Dendritic cell treated with granulocyte-macrophage colony-stimulating factor and Interleukin-4, amounts not matched to agents 40 ng/mL and 50 ng/mL, for 4 days (primary cell): ENCODE results near the gene UFSP2.

Experiments
- H3K27ac Mint-ChIP-seq: one replicate; pipeline ENCODE4 v1.8.0; 2022; ENCODE audit warnings: mild to moderate bottlenecking, mixed read lengths
- H3K27me3 Mint-ChIP-seq: one replicate; pipeline ENCODE4 v1.8.0; 2022; ENCODE audit warnings: mild to moderate bottlenecking, mixed read lengths
- H3K36me3 Mint-ChIP-seq: one replicate; pipeline ENCODE4 v1.8.0; 2022; ENCODE audit warnings: low read depth, mixed read lengths
- H3K4me1 Mint-ChIP-seq: one replicate; pipeline ENCODE4 v1.8.0; 2022; ENCODE audit warnings: low read depth, mixed read lengths
- H3K4me3 Mint-ChIP-seq: one replicate; pipeline ENCODE4 v1.8.0; 2022; ENCODE audit warnings: mild to moderate bottlenecking, moderate library complexity, mixed read lengths
- H3K9me3 Mint-ChIP-seq: one replicate; pipeline ENCODE4 v1.8.0; 2022; ENCODE audit warnings: mixed read lengths
- intact Hi-C: fragments of 100-400 bp; cut with micrococcal nuclease; formaldehyde crosslinking; loops from one replicate; pipeline ENCODE4 v1.15.0; 2022

UFSP2 gene

DNA sequence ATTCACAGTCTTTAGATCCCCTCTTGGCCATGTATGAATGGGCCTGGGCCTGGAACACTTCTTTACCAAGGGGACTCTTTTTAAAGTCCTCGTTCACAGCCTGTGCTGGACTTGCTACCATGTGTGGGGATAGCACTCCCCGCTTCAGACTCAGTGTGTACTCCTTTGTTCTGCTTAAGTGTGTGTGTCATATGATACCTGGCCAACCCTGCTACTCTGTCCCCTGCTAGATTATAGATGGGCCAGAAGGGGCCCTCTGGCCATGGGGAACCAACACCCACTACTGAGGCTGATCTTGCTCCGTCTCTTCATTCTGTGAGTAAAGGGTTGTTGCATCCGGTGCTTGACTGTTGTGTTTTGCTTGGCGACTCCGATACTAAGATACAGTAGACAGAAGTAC is 37.8 kb upstream of the UFSP2 start:
- peaks cover 52% of the 10 kb centered on the region for H3K27me3 Mint-ChIP-seq
- H3K4me3 Mint-ChIP-seq, result no peak overlapping the region
- H3K36me3 Mint-ChIP-seq, result no peaks in the 10 kb centered on the region
- H3K27ac Mint-ChIP-seq, result no peak overlapping the region
- H3K9me3 Mint-ChIP-seq, result no peaks in the 10 kb centered on the region
- intact Hi-C loops, result no loop called here
- no peaks in the 10 kb centered on the region for H3K4me1 Mint-ChIP-seq

DNA sequence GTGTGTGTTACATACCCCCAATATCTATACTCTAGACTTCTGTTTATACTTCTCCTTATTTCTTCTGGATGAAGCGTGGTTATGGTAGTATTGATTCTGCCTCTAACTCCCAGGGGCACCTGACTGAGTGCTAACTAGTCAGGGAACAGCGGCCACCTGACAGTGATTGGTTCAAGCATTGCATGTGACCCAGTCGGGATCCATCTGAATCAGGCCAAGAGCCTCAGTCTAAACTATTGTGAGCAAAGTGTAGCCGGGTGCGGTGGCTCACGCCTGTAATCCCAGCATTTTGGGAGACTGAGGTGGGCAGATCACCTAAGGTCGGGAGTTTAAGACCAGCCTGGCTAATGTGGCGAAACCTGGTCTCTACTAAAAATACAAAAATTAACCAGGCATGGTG is 35.8 kb upstream of the UFSP2 start:
- no peaks in the 10 kb centered on the region for H3K36me3 Mint-ChIP-seq
- no peak overlapping the region for H3K27ac Mint-ChIP-seq
- H3K4me1 Mint-ChIP-seq, result no peaks in the 10 kb centered on the region
- no peaks in the 10 kb centered on the region for H3K9me3 Mint-ChIP-seq
- no peak overlapping the region for H3K4me3 Mint-ChIP-seq
- H3K27me3 Mint-ChIP-seq, result peaks cover 47% of the 10 kb centered on the region
- intact Hi-C loops, result no loop called here

DNA sequence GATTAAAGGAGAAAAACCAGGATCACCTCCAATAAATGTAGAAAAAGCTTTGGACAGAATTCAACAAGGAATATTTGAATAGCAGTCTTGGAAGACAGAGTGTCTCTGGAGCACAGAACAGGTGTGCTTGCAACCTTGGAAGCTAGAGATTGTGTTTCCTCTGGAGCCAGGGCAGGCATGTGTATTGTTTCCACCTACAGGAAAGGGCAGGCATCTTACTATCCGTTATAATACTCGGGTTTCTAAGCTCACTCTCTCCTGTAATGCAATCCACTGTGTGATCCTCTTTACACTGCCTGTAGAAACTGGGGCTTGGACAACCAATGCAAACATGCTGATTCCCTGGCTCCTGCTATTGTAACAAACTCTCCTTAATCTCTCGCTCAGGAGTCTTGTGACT is 31.4 kb upstream of the UFSP2 start:
- Mint-ChIP-seq H3K4me3 (no peak overlapping the region), H3K36me3 (no peaks in the 10 kb centered on the region), H3K27me3 (peaks cover 34% of the 10 kb centered on the region), H3K9me3 (no peaks in the 10 kb centered on the region), H3K27ac (no peak overlapping the region), H3K4me1 (no peaks in the 10 kb centered on the region)
- intact Hi-C loops, result no loop called here

DNA sequence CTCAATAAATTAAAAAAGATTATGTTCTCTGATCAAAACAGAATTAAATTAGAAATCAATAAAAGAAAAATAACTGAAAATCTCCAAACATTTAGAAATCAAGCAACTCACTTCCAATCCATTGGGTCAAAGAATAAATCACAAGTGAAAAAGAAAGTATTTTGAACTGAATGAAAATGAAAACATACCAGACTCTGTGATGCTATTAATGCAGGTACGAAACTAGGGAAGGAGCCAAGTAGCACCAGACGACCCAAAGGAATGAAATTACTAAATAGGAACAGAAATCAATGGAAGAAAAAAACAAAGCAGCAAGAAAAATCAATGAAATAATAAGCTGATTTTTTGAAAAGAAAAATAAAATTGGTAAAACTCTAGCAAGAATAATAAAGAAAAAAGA is 30.4 kb upstream of the UFSP2 start:
- H3K27me3 Mint-ChIP-seq, result peaks cover 28% of the 10 kb centered on the region
- no peak overlapping the region for H3K27ac Mint-ChIP-seq
- H3K9me3 Mint-ChIP-seq, result no peaks in the 10 kb centered on the region
- no peaks in the 10 kb centered on the region for H3K36me3 Mint-ChIP-seq
- intact Hi-C loops, result no loop called here
- no peak overlapping the region for H3K4me3 Mint-ChIP-seq
- no peaks in the 10 kb centered on the region for H3K4me1 Mint-ChIP-seq

DNA sequence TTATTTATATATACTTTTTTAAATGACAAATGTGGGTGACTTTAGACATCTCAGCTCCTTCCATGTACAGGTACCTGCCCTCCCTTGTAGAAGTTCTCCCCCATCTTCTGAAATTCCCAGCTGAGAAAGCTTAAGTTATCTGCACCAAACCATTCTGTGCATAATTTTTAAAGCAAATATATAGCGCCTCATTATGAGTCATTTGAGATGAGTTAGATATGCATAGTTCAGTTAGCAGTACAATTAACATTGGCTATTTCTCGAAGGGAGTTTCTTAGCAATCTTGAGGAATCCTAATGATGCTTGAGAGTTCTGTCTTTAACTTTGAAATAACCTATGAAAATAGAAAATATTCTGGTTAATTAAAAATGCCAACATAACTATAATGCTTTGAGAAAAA is 19.4 kb upstream of the UFSP2 start:
- intact Hi-C loops, result no loop called here
- H3K27ac Mint-ChIP-seq, result no peak overlapping the region

DNA sequence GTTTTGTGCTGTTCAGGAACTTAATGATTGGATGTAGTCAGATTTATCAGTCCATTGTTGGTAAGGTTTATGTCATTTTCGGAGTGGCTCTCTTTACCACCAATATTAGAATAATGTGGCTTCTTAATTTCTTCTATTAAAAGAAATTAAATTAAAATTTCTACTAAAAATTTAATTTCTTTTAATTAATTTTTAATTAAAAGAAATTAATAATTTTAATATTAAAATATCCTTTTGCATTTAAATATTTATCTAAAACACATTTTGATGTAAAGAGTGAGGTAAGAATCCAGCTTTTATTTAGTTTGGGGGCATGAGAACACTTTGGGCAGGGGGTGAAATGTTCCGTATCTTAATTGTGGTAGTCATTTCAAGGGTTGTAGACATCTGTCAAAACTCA is 15.7 kb upstream of the UFSP2 start:
- H3K4me1 Mint-ChIP-seq, result no peaks in the 10 kb centered on the region
- intact Hi-C loops, result no loop called here
- no peak overlapping the region for H3K27ac Mint-ChIP-seq

More for the DNA sequence above, 19.4 kb upstream of the UFSP2 start:
- H3K27me3 Mint-ChIP-seq, result peaks cover 9% of the 10 kb centered on the region
- no peaks in the 10 kb centered on the region for H3K9me3 Mint-ChIP-seq
- H3K4me3 Mint-ChIP-seq, result no peak overlapping the region
- no peaks in the 10 kb centered on the region for H3K36me3 Mint-ChIP-seq
- H3K4me1 Mint-ChIP-seq, result no peaks in the 10 kb centered on the region

DNA sequence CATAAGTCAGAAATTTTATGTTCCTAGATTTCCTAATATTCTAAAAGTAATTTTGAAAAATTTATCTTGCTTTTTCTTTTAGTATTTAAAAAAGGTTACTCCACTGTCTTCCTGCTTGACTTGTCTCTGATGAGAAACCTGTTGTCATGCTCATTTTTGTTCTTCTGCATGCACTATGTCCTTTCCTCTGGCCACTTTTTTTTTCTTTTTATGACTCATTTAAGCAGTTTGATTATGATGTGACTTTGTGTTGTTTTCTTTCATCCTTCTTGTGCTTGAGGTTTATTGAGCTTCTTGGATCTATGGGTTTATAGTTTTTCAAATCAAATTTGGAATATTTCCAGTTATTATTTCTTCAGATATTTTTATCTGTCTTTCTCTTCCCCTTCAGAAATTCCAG is 12.0 kb upstream of the UFSP2 start:
- H3K4me1 Mint-ChIP-seq, result no peaks in the 10 kb centered on the region
- no peak overlapping the region for H3K4me3 Mint-ChIP-seq
- no peaks in the 10 kb centered on the region for H3K9me3 Mint-ChIP-seq
- H3K36me3 Mint-ChIP-seq, result no peaks in the 10 kb centered on the region
- H3K27ac Mint-ChIP-seq, result no peak overlapping the region
- H3K27me3 Mint-ChIP-seq, result peaks cover 12% of the 10 kb centered on the region
- intact Hi-C loops, result no loop called here

More for the DNA sequence above, 15.7 kb upstream of the UFSP2 start:
- no peak overlapping the region for H3K4me3 Mint-ChIP-seq
- H3K27me3 Mint-ChIP-seq, result peaks cover 5% of the 10 kb centered on the region
- no peaks in the 10 kb centered on the region for H3K9me3 Mint-ChIP-seq
- no peaks in the 10 kb centered on the region for H3K36me3 Mint-ChIP-seq

DNA sequence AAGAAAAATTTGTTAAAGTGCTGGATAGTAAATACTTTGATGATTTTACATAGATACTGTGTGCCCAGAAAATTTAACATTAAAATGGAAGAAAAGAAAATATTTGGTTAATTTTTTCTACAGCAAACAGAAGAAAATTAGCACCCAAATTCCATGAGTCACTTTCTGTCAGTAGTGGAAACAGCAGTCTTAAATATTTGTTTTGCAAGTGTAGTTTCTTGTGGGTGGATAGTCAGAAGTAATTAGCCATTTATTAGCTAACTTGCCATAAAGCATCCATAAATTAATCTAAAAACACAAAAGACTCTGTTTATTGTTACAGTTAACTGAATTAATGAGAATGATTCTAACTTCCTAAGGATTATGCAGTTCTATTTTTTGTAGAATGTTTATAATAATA is 9.7 kb upstream of the UFSP2 start:
- Mint-ChIP-seq H3K4me3 (no peak overlapping the region), H3K27ac (no peak overlapping the region)
- intact Hi-C loops, result no loop called here

DNA sequence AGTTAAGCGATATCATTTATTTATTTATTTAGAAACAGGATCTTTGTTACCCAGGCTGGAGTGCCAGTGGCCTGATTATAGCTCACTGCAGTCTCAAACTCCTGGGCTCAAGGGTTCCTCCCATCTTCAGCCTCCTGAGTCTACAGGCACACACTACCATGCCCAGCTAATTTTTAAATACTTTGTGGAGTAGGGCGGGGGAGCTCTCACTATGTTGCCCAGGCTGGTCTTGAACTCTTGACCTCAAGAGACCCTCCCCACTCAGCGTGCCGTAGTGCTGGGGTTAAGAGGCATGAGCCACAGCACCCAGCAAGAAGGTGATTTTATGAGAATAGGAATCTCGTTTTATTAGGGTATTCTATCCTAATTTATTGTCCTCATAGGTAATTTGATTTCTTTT is 3.9 kb upstream of the UFSP2 start:
- peaks cover 11% of the 10 kb centered on the region for H3K36me3 Mint-ChIP-seq
- no peaks in the 10 kb centered on the region for H3K9me3 Mint-ChIP-seq
- intact Hi-C loops, result loop anchor here (10.0 kb wide), 1 partner anchor 225 kb away; the partner anchor contains the start of genes CFAP97 and SNX25
- no peak overlapping the region for H3K27ac Mint-ChIP-seq
- H3K4me1 Mint-ChIP-seq, result peaks cover 12% of the 10 kb centered on the region
- peaks cover 40% of the 10 kb centered on the region for H3K27me3 Mint-ChIP-seq
- no peak overlapping the region for H3K4me3 Mint-ChIP-seq

More for the DNA sequence above, 9.7 kb upstream of the UFSP2 start:
- H3K9me3 Mint-ChIP-seq, result no peaks in the 10 kb centered on the region
- no peaks in the 10 kb centered on the region for H3K36me3 Mint-ChIP-seq
- no peaks in the 10 kb centered on the region for H3K4me1 Mint-ChIP-seq
- H3K27me3 Mint-ChIP-seq, result peaks cover 18% of the 10 kb centered on the region

DNA sequence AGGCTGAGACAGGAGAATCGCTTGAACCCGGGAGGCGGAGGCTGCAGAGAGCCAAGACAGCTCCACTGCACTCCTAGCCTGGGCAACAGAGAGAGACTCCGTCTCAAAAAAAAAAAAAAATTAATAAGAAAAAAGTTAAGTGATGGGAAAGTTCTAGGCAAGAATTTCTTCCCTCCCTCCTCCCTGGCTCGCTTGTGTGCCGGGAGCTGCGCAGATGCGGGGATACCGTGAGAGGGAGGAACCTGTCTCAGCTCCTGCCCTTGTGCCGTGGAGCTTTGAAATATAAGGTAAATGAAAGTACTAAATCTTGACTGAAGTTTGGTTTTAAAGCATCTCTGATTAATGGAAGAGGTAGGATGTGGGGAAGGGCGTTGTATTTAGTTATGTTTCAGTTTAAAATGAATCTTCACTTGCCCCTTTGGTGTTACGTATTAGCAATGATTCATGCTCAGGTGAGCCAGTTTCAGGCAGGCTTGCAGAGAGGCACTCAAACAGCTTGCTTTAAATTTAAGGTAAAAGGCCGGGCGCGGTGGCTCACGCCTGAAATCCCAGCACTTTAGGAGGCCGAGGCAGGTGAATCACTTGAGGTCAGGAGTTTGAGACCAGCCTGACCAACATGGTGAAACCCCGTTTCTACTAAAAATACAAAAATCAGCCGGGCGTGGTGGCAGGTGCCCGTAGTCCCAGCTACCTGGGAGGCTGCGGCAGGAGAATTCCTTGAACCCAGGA is 1.4 kb upstream of the UFSP2 start:
- Mint-ChIP-seq H3K4me1 (peaks cover 27% of the 10 kb centered on the region), H3K36me3 (peaks cover 20% of the 10 kb centered on the region), H3K27me3 (peaks cover 36% of the 10 kb centered on the region), H3K27ac (no peak overlapping the region), H3K4me3 (no peak overlapping the region), H3K9me3 (no peaks in the 10 kb centered on the region)
- intact Hi-C loops, result loop anchor here (10.0 kb wide), 1 partner anchor 222 kb away; the partner anchor contains the start of genes CFAP97 and SNX25

DNA sequence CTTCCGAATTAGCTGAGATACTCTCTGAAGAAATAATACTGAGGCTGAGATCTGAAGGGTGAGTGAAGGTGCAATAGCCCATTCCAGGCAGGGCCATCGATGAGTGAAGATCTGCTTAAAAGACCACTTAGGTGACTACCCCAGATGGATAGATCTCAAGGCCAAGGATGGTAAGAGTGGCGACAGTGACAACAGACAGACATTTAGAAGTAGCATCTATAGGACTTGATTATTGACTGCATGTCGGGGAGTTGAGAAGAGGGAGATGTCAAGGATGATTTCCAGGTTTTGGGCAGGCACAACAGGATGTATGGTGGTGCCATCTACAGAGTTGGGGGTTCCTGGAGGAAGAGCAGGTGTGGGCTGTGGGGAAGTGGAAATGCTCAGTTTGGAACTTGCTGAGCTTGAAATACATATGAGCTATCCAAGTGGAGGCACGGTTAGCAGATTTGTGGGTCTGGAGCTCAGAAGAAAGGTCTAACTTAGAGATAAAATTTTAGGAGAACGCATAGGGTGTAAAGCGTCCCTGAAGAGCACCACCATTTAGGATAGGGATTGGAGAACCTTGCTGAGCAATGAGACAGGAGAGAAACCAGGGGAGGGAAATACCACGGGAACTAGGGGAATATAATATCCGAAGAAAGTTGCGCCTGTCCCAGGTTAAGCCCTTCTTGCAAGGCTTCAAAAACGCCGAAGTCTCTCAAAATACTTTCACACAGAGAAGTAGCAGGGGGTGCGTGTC is 688 bp downstream of the UFSP2 start:
- H3K9me3 Mint-ChIP-seq, result no peaks in the 10 kb centered on the region
- peaks cover 23% of the 10 kb centered on the region for H3K27me3 Mint-ChIP-seq
- peaks cover 36% of the 10 kb centered on the region for H3K4me1 Mint-ChIP-seq
- intact Hi-C loops, result loop anchor here (1.0 to 10.0 kb wide), 4 partner anchors 14 to 220 kb away; partner anchors contain the start of genes ANKRD37, CCDC110, CFAP97 and SNX25
- peaks cover 30% of the 10 kb centered on the region for H3K36me3 Mint-ChIP-seq
- H3K4me3 Mint-ChIP-seq, result peak overlapping the region; percentile 79
- peak overlapping the region; percentile 94 for H3K27ac Mint-ChIP-seq

DNA sequence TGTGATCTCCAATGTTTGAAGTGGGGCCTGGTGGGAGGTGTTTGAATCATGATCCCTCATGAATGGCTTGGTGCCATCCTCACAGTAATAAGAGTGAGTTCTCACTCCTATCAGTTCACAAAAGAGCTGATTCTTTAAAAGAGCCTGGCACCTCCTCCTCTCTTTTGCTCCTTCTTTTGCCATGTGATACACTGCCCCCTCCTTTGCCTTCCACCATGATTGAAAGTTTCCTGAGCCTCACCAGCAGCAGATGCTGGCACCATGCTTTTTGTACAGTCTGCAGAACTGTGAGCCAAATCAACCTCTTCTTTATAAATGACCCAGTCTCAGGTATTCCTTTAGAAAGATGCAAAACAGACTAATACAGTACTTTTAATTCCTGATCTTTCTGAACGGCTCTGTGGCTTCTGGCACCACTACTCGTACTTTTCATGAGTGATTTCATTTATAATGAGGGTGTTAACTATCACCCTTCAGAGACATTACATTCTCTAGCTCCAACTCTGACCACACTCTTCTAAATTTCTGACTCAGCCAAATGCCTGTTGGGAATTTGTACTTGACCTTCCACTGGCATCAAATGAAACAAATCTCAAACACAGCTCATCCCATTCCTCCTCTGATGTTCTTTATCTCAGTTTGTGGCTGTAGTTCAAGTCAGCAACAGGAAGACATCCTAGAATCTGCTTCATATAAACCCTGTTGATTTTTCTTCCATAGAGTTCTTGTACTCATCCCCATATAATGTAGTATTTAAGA is 4.2 kb downstream of the UFSP2 start:
- peaks cover 2% of the 10 kb centered on the region for H3K27me3 Mint-ChIP-seq
- H3K27ac Mint-ChIP-seq, result no peak overlapping the region
- no peaks in the 10 kb centered on the region for H3K9me3 Mint-ChIP-seq
- H3K36me3 Mint-ChIP-seq, result peaks cover 61% of the 10 kb centered on the region
- H3K4me1 Mint-ChIP-seq, result peaks cover 34% of the 10 kb centered on the region
- intact Hi-C loops, result loop anchor here (10.0 kb wide), 1 partner anchor 217 kb away; the partner anchor contains the start of genes CFAP97 and SNX25
- no peak overlapping the region for H3K4me3 Mint-ChIP-seq

DNA sequence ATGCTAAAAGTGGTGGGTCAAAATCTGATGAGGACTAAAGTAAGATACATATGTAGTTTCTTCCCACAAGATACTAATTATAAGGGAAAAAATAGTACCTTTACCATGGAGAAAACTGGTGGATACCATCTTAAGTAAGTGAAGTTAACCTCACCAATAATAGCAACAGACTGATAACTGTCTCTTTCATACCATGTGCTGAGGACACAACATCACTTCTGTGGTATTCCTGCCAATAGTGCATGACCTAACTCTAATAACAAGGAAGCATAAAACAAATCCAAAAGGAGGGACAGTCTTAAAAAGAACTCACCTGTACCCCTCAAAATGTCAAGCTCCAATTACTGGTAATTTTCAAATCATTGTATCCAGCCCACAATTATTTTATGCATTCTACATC is 8.8 kb downstream of the UFSP2 start:
- Mint-ChIP-seq H3K4me3 (no peak overlapping the region), H3K36me3 (peaks cover 58% of the 10 kb centered on the region), H3K9me3 (no peaks in the 10 kb centered on the region), H3K27ac (no peak overlapping the region), H3K4me1 (peaks cover 18% of the 10 kb centered on the region), H3K27me3 (no peaks in the 10 kb centered on the region)
- intact Hi-C loops, result no loop called here

DNA sequence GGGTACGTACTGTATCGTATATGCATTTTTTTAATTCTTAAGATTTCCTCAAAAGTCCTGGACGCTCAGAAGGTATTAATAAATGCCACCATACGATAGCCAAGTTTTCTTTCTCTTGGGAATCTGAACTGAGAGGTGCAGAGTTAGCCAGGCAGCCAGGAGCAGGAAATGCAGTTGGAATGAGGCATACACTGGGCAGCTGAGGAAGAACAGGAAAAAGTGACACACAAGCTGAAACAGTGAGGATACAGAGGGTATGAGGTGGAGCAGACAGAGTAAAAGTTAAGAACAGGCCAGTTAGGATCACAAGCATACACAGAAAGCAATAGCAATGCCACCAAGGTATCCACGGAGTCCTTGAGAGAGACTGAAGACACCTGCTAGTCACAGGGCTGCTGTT is 13.4 kb downstream of the UFSP2 start:
- H3K27ac Mint-ChIP-seq, result peak overlapping the region; percentile 81
- H3K27me3 Mint-ChIP-seq, result no peaks in the 10 kb centered on the region
- no peak overlapping the region for H3K4me3 Mint-ChIP-seq
- H3K4me1 Mint-ChIP-seq, result peaks cover 23% of the 10 kb centered on the region
- intact Hi-C loops, result no loop called here
- peaks cover 50% of the 10 kb centered on the region for H3K36me3 Mint-ChIP-seq
- H3K9me3 Mint-ChIP-seq, result peaks cover 8% of the 10 kb centered on the region
